ENCODE results near the gene ENTPD2. TPM values are rescaled to one million over a fixed set of nuclear protein-coding genes. Genes with fewer than 3 reads are reported as not detected.
"Not testable (repeated sequence)": the region's sequence is repeated elsewhere in the genome, so short reads cannot be mapped to it uniquely, and the experiment has no call there.

The ENTPD2 gene
- total RNA-seq, 2 donors from 2014 or later, result 0.27 TPM; not detected in 1

GRCh38 chr9:137070201-137070905 lies 16.5 kb upstream of the ENTPD2 start, which contains the start of gene SAPCD2:
TSS of gene SAPCD2 (minus strand) at chr9:137070557. CDS start at chr9:137070460, 97 bp downstream.
- H3K27ac Mint-ChIP-seq, result peak within 1 kb of the TSS; percentile 65 to 92
- DNase-seq (ENCODE audit: low spot score in 2 of 2) (peak; percentile 84 to 88), ATAC-seq (peak; percentile 91 to 95)
- H3K9me3 Mint-ChIP-seq, result no peaks in the 10 kb centered on the region
- H3K36me3 Mint-ChIP-seq, result no peaks in the 10 kb centered on the region

DNA sequence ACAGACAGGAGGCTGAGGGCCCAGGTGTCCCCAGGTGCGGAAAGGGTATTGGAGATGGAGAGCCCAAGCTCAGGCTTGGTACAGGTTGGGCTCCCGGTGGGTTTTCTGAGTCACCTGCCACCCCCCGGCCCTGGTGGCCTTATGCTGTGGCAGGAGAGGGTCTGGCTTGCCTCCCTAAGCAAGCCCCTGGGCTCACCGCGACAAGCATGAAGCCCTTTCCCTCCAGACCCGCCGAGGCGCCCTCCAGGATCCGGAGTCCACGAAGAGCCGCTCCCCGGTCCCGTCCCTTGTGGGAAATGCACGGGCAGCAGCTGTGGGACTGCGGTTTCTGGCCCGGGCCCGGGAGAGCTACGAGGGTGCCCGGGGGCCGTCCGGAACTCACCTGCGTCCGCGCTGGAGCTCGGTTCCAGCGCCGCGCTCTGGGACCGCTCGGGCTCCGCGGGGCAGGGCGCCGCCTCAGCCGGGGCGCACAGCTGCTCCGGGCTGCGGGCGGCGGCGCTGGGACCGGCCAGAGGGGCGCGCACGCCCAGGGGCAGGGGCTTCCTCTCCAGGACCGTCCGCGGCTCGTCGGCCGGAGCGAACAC lies 15.7 kb upstream of the ENTPD2 start:
- DNase-seq (ENCODE audit: low spot score in 2 of 2), result no peak
- Mint-ChIP-seq H3K36me3 (no peaks in the 10 kb centered on the region), H3K9me3 (no peaks in the 10 kb centered on the region), H3K27ac (no peak overlapping the region)
- no peak for ATAC-seq

DNA sequence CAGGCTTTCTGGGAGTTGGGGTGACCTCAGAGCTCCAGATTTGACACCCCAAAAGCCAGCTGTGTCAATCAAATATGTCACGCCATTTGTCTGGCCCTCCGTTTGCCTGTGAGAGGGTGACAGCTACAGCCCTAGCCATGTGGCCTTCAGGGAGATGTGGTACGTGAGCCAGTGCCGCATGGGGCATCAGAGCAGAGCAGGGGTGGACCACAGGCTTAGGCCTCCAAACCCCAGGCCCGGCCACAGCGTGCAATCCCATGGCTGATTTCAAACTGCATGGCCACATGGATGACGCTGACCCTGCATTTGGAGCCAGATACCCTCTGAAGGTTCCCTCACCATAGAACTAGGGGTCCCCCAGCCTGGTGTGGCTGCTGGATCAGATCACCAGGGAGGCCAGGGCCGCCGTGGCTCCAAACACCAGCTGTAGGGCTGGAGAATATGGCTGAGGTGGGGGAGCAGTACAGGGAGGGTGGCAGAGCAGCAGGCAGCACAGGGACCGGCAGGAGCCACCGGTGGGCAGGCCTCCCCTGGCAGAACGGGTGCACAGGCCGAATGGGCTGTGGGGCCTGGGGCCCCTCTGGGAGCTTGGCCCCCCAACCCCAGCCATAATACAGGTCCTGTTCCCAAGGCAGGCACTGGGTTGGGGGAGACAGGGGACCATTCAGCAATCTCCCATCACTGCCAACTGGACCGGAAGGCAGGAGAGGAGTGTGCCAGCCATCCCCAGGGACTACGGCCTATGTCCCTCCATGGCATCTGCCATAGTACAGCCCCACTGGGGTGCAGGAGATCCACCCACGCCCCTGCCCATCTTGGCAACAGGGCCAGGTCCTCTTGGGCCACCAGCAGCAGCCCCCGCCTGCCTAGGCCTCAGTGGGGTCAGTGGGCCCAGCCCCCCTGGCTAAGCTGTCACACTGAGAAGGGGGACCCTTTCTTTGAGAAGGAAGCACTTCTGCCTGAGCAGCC lies 15.0 kb upstream of the ENTPD2 start:
- H3K9me3 Mint-ChIP-seq, result no peaks in the 10 kb centered on the region
- ATAC-seq, result no peak

DNA sequence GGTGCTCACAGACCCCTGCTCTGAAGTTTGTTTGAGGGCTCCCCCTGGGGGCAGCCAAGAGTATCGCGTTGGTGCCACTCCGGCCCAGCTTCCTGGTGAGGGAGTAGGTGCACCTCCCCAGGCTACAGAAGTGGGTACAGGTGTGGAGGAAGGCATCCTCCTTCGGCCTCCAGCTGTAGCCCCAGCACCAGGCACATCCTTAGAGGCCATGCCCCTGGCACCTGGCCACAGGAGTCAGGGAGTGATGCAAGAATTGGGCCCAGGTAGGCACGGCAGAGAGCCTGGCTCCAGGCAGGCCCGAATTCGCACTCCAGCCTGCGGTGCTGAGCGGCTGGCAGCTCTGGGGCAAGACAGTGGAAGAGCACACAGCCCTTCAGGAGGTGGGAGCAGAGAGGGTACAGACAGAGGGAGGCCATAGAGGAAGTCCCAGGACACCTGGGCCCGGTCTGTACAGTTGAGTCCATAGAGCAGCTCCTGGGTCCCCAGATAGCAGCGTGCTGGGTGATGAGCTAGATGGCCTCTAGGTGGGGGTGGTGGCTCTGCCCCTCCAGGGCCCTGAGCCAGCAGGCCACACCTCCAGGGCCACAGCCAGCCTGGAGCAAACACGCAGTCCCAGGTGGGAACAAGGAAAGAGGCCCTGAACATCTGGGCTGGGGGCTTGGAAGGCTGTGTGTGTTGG lies 14.1 kb upstream of the ENTPD2 start:
- Mint-ChIP-seq H3K9me3 (no peaks in the 10 kb centered on the region), H3K27ac (no peak overlapping the region), H3K36me3 (no peaks in the 10 kb centered on the region)
- ATAC-seq (peak; percentile 46 to 62), DNase-seq (ENCODE audit: low spot score in 2 of 2) (peak; percentile 79 to 91)

More for the DNA sequence above, 15.0 kb upstream of the ENTPD2 start:
- DNase-seq (ENCODE audit: low spot score in 2 of 2), result no peak
- Mint-ChIP-seq H3K36me3 (no peaks in the 10 kb centered on the region), H3K27ac (no peak overlapping the region)

- ATAC-seq (no peak), DNase-seq (ENCODE audit: low spot score in 2 of 2) (no peak)
- H3K9me3 Mint-ChIP-seq, result no peaks in the 10 kb centered on the region
- H3K36me3 Mint-ChIP-seq, result no peaks in the 10 kb centered on the region
- H3K27ac Mint-ChIP-seq, result no peak overlapping the region
These were observed 12.4 kb upstream of the ENTPD2 start for GRCh38 chr9:137066096-137066861.

DNA sequence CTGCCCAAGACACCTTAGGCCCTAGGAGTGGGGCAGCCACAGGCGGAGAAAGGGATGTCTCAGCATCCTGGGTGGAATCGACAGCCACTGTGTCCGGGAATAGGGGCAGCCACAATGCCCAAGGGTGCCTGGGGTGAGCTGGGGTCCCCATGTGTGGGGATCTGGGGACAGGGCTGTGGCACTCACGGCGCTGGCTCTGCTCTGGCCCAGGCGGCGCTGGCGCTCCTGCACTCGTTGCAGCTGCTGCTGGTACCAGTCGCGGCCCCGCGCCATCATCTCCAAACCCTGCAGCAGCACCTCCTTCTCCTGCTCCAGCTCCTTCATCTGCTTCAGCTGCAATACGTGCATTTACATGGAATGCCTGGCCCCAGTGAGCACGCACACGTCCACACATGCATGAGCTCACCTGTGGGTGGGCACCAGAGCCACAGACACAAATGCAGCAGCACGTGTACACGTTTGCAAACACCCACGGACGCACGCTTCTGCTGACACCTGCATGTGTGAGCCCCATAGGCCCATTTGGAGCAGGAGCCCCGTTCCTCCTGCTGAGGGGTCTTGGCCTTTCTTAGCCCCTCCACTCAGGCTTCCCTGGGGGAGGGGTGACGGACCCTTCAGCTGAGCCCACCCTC lies 11.6 kb upstream of the ENTPD2 start:
- no peaks in the 10 kb centered on the region for H3K9me3 Mint-ChIP-seq
- H3K36me3 Mint-ChIP-seq, result no peaks in the 10 kb centered on the region
- H3K27ac Mint-ChIP-seq, result no peak overlapping the region
- ATAC-seq (no peak), DNase-seq (ENCODE audit: low spot score in 2 of 2) (no peak)

GRCh38 chr9:137064880-137065164 lies 11.0 kb upstream of the ENTPD2 start:
- DNase-seq (ENCODE audit: low spot score in 2 of 2) (no peak), ATAC-seq (no peak)
- Mint-ChIP-seq H3K27ac (no peak overlapping the region), H3K9me3 (no peaks in the 10 kb centered on the region), H3K36me3 (no peaks in the 10 kb centered on the region)

- no peaks in the 10 kb centered on the region for H3K9me3 Mint-ChIP-seq
- no peak overlapping the region for H3K27ac Mint-ChIP-seq
- H3K36me3 Mint-ChIP-seq, result no peaks in the 10 kb centered on the region
- peak in 1 of 2 donors; percentile 31 for ATAC-seq
- peak in 1 of 2 donors; percentile 78 for DNase-seq (ENCODE audit: low spot score in 2 of 2)
These were observed 10.4 kb upstream of the ENTPD2 start for GRCh38 chr9:137064027-137064879.

DNA sequence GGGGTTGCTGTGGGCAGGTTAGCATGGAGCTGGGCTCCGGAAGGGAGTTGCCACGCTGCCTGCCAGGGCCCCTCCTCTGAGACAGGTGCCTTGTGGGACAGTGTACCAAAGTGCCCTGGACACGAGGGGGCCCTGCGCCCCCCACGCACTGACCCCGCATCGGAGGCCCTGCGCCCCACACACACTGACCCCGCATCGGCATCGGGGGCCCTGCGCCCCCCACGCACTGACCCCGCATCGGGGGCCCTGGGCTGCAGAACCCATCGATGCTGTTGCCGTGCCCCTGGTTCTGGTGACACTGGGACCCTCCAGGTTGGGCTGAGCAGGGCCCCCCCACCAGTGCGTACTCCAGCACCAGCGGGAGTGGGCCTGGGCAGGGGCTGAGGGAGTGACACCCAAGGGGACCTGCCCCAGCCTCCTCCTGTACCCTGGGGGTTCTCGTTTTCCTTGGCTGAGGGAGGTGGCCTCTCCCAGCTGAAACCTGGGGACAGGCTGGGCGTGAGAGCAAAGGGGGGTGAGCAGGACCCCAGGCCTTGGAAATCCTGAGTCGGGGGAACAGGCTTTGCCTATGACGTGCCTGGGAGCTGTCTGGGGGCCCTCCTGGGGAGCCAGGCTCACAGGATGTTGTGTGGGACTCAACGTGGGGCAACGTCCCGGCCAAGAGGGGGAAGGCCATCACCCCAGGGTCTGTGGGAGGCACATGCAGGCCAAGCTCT lies 9.6 kb upstream of the ENTPD2 start:
- ATAC-seq, result no peak
- Mint-ChIP-seq H3K9me3 (no peaks in the 10 kb centered on the region), H3K36me3 (no peaks in the 10 kb centered on the region), H3K27ac (no peak overlapping the region)
- no peak for DNase-seq (ENCODE audit: low spot score in 2 of 2)

DNA sequence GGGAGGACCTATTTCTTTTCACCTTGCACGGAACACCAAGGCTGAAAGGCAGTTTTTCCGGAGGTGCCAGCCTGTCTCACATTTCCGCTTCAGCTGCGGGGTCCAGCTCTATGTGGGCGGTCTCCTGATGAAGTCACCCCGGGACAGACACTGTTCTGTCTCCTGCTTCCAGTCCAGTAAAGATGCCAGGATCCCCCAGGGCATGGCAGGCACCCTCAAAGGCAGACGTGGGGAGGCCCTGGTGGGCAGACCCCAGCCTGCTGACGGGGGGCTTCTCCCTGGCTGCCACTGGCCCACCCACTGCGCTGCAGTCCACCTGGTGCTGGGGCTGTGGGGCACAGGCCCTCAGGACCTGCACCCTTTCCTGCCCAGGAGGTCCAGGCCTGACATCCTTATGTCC lies 8.9 kb upstream of the ENTPD2 start:
- ATAC-seq; H3K27ac Mint-ChIP-seq; H3K36me3 Mint-ChIP-seq; DNase-seq (ENCODE audit: low spot score in 2 of 2); H3K9me3 Mint-ChIP-seq: not testable (repeated sequence)

DNA sequence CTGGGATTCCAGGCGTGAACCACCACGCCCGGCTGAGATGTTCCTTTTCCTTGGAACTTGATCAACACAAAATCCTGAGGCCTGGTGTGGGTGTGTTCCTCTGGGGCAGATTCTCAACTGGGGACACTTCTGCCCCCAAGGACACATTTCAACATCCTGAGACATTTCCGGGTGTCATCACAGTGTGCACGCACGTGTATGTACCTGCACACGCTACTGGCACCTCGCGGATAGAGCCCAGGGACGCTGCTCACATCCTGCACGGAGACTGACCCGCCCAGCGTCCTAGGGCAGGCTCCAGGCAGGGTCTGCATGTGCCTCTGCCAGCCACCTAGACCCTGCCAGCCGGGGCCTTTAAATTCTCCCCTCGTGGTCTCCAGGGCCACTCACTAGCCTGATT lies 8.5 kb upstream of the ENTPD2 start:
- H3K27ac Mint-ChIP-seq, result peak overlapping the region in 1 of 2 donors; percentile 17
- H3K9me3 Mint-ChIP-seq, result no peaks in the 10 kb centered on the region
- DNase-seq (ENCODE audit: low spot score in 2 of 2), result no peak

GRCh38 chr9:137058521-137059234 lies 4.8 kb upstream of the ENTPD2 start:
- H3K27ac Mint-ChIP-seq, result no peak overlapping the region
- ATAC-seq, result no peak
- no peaks in the 10 kb centered on the region for H3K36me3 Mint-ChIP-seq

More for the DNA sequence above, 8.5 kb upstream of the ENTPD2 start:
- ATAC-seq, result no peak
- H3K36me3 Mint-ChIP-seq, result no peaks in the 10 kb centered on the region

DNA sequence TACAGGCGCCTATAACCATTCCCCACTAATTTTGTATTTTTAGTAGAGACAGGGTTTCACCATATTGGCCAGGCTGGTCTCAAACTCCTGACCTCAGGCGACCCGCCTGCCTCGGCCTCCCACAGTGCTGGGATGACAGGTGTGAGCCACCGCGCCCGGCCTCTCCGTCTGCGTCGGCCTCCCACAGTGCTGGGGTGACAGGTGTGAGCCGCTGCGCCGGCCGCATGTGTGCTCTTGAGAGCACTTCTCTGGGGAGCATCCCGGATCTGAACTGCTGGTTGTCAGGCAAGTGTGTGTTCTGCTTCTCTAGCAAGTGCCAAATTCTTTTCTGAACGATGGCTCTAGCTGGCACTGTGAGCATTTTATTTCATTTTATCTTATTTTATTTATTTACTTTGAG lies 3.7 kb upstream of the ENTPD2 start:
- ATAC-seq, result no peak
- Mint-ChIP-seq H3K9me3 (no peaks in the 10 kb centered on the region), H3K27ac (no peak overlapping the region), H3K36me3 (no peaks in the 10 kb centered on the region)
- DNase-seq (ENCODE audit: low spot score in 2 of 2), result no peak

More at GRCh38 chr9:137058521-137059234, 4.8 kb upstream of the ENTPD2 start:
- DNase-seq (ENCODE audit: low spot score in 2 of 2), result no peak
- no peaks in the 10 kb centered on the region for H3K9me3 Mint-ChIP-seq
